Liver (tissue), 9 donors: Measurements from ENCODE around the gene DAPK2. TPM values are rescaled to one million over a fixed set of nuclear protein-coding genes. Genes with fewer than 3 reads are reported as not detected.

Source experiments
- DNase-seq: peaks from one replicate; pipeline ENCODE4 v3.0.0-alpha.2; 2017; ENCODE audit warnings: low spot score
- H3K27ac ChIP-seq, 2 donors: one replicate each; pipeline ENCODE4 v1.7.0; 2013; ENCODE audit warnings: inconsistent platforms in 2 of 2, low read length in 2 of 2, control low read depth in 1 of 2, low read depth in 1 of 2, mild to moderate bottlenecking in 1 of 2
- H3K27me3 ChIP-seq, 4 donors: one replicate each; pipeline versions ENCODE4 v1.6.1 to v1.7.0; 2013; ENCODE audit warnings: low read length in 3 of 4, inconsistent platforms in 1 of 4, mild to moderate bottlenecking in 1 of 4, moderate library complexity in 1 of 4; ENCODE audit not compliant: control insufficient read depth in 4 of 4, insufficient read depth in 4 of 4
- H3K36me3 ChIP-seq, 4 donors: one replicate each; pipeline versions ENCODE4 v1.6.1 to v1.7.0; 2013; ENCODE audit warnings: low read length in 3 of 4, mild to moderate bottlenecking in 3 of 4, low read depth in 1 of 4, moderate library complexity in 1 of 4; ENCODE audit not compliant: control insufficient read depth in 4 of 4, insufficient read depth in 3 of 4
- H3K4me1 ChIP-seq, 4 donors: one replicate each; pipeline versions ENCODE4 v1.6.1 to v1.7.0; 2013; ENCODE audit warnings: low read length in 3 of 4, mild to moderate bottlenecking in 3 of 4, moderate library complexity in 1 of 4; ENCODE audit not compliant: control insufficient read depth in 4 of 4, insufficient read depth in 4 of 4
- H3K4me3 ChIP-seq, 3 donors: one replicate each; pipeline versions ENCODE4 v1.6.1 to v1.7.0; 2013; ENCODE audit warnings: low read length in 3 of 3, control low read depth in 1 of 3, low read depth in 1 of 3, mild to moderate bottlenecking in 1 of 3
- H3K9ac ChIP-seq, 2 donors: one replicate each; pipeline ENCODE4 v1.7.0; 2013; ENCODE audit warnings: low read length in 2 of 2, mild to moderate bottlenecking in 2 of 2, moderate library complexity in 2 of 2, control low read depth in 1 of 2, low read depth in 1 of 2
- H3K9me3 ChIP-seq, 4 donors: one replicate each; pipeline versions ENCODE4 v1.6.1 to v1.7.0; 2013; ENCODE audit warnings: low read length in 3 of 4; ENCODE audit not compliant: control insufficient read depth in 4 of 4
- ATF3 ChIP-seq: IDR thresholded peaks from 2 replicates; pipeline ENCODE4 v1.6.1; 2016; ENCODE audit warnings: antibody characterized with exemption
- CTCF ChIP-seq: fragments of 150-350 bp; IDR thresholded peaks from 2 replicates; pipeline ENCODE4 v1.5.1; 2017; ENCODE audit warnings: improper control_type of control experiment, low read depth, low read length; ENCODE audit not compliant: missing input control
- EGR1 ChIP-seq, 2 donors: IDR thresholded peaks; 2 replicates each; pipeline ENCODE4 v1.6.1; 2016 to 2018; ENCODE audit warnings: antibody characterized with exemption in 2 of 2, low read depth in 2 of 2
- FOXA1 ChIP-seq: IDR thresholded peaks from 2 replicates; pipeline ENCODE4 v1.6.1; 2016; ENCODE audit warnings: antibody characterized with exemption
- GABPA ChIP-seq, 2 donors: IDR thresholded peaks in 1 of 2; conservative IDR thresholded peaks in 1 of 2; 2 replicates each; pipeline ENCODE4 v1.6.1; 2016; ENCODE audit warnings: antibody characterized with exemption in 2 of 2, mild to moderate bottlenecking in 1 of 2, moderate library complexity in 1 of 2
- HNF4G ChIP-seq: IDR thresholded peaks from 2 replicates; pipeline ENCODE4 v1.6.1; 2016; ENCODE audit warnings: antibody characterized with exemption
- NR2F2 ChIP-seq: IDR thresholded peaks from 2 replicates; pipeline ENCODE4 v1.6.1; 2016; ENCODE audit warnings: antibody characterized with exemption
- RAD21 ChIP-seq, 2 donors: IDR thresholded peaks; 2 replicates each; pipeline ENCODE4 v1.6.1; 2016; ENCODE audit warnings: antibody characterized with exemption in 2 of 2, mild to moderate bottlenecking in 2 of 2
- REST ChIP-seq: IDR thresholded peaks from 2 replicates; pipeline ENCODE4 v1.6.1; 2016; ENCODE audit warnings: antibody characterized with exemption, mild to moderate bottlenecking
- RXRA ChIP-seq, 2 donors: IDR thresholded peaks; 2 replicates each; pipeline ENCODE4 v1.6.1; 2017 to 2018; ENCODE audit warnings: antibody characterized with exemption in 2 of 2, mild to moderate bottlenecking in 1 of 2
- TAF1 ChIP-seq: conservative IDR thresholded peaks from 2 replicates; pipeline ENCODE4 v1.6.1; 2016; ENCODE audit warnings: antibody characterized with exemption, mild to moderate bottlenecking
- YY1 ChIP-seq: IDR thresholded peaks from 2 replicates; pipeline ENCODE4 v1.6.1; 2016; ENCODE audit warnings: antibody characterized with exemption, mild to moderate bottlenecking
- WGBS: extraction: QIAGEN DNeasy Blood & Tissue Kit; methylation state at CpG from one replicate; pipeline ENCODE4 v1.1.7; 2013; 5-methylcytosine and 5-hydroxymethylcytosine counted together
- polyA plus RNA-seq, 2 donors: library from polyadenylated mRNA; stranded (reverse) in 1 of 2; unstranded in 1 of 2; fragments of 200-250 nt in 1 of 2; fragments of >200 nt in 1 of 2; fragmentation: Nextera tagmentation in 1 of 2; extraction: Ambion mirVana in 1 of 2; gene quantifications; one replicate each; pipeline versions ENCODE4 v1.2.1 to v1.2.3, GENCODE V29; 2013 to 2015
- total RNA-seq, 2 donors: library from RNA; depleted of rRNA; stranded (reverse); fragments of >200 nt; gene quantifications; one replicate each; pipeline ENCODE4 v1.2.3, GENCODE V29; 2014
- TF ChIP-seq, protein P1 (sequence below): IDR thresholded peaks from 2 replicates; pipeline ENCODE4 v1.6.1; 2016; ENCODE audit warnings: antibody characterized with exemption
- donor health status: healthy.
- donor health status: healthy.
- donor health status: healthy.
- donor health status: healthy.
- donor health status: healthy.

The DAPK2 gene
- total and polyA plus RNA-seq, 4 donors, result 1.0 to 3.6 (median 1.1) TPM

DNA sequence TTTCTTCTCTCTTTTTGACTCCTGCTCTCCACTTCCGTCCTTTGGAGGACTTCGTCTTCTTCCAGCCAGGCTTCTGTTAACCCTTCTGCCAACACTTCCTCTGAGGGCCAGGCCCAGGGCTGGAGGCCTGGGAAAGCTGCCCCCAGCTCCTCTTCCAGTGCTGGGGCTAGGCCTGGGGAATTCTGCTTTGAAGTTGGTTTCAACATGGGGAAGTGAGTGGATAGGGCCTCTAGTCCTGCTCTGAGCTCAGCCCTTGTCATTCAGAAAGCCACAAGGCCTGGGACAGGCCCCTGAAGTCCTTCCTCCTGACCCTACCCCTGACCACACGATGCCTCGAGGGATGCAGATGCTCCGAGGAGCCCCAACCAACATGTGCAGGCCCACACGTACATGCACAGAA is 158.7 kb downstream of the DAPK2 start:
- no peak for TF ChIP-seq RXRA (IDR thresholded peaks at IDR 0.05)
- no peak for TF ChIP-seq YY1
- no peak for TF ChIP-seq FOXA1
- TF ChIP-seq RAD21 (IDR thresholded peaks at IDR 0.05), result peak in 1 of 2 donors; percentile 12
- TF ChIP-seq, protein P1, sequence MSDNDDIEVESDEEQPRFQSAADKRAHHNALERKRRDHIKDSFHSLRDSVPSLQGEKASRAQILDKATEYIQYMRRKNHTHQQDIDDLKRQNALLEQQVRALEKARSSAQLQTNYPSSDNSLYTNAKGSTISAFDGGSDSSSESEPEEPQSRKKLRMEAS, result no peak
- TF ChIP-seq HNF4G, result no peak
- no peak for TF ChIP-seq ATF3
- TF ChIP-seq GABPA (IDR thresholded peaks at IDR 0.05 in 1 of 2, conservative IDR thresholded peaks at IDR 0.05 in 1 of 2), result no peak
- WGBS, result 62% methylated on average over 6 of the region's 6 CpGs
- H3K27me3 ChIP-seq, result no peaks in the 10 kb centered on the region
- no peaks in the 10 kb centered on the region for H3K36me3 ChIP-seq
- peak overlapping the region in 1 of 2 donors; percentile 21 for H3K27ac ChIP-seq
- H3K9me3 ChIP-seq, result no peaks in the 10 kb centered on the region
- no peak overlapping the region for H3K9ac ChIP-seq
- H3K4me1 ChIP-seq, result peaks cover 10 to 41% (median 31%) of the 10 kb centered on the region in 4 donors
- no peak for DNase-seq
- H3K4me3 ChIP-seq, result no peak overlapping the region

- 94% methylated on average over 7 of the region's 7 CpGs for WGBS
- Histone ChIP-seq H3K4me1 (peaks cover 12 to 47% (median 37%) of the 10 kb centered on the region in 4 donors), H3K27ac (no peak overlapping the region), H3K36me3 (no peaks in the 10 kb centered on the region), H3K27me3 (no peaks in the 10 kb centered on the region), H3K9ac (no peak overlapping the region), H3K9me3 (no peaks in the 10 kb centered on the region), H3K4me3 (no peak overlapping the region)
- TF ChIP-seq YY1 (no peak), HNF4G (no peak), TAF1 (no peak), NR2F2 (no peak), CTCF (no peak), GABPA (IDR thresholded peaks at IDR 0.05 in 1 of 2, conservative IDR thresholded peaks at IDR 0.05 in 1 of 2) (no peak), REST (no peak), FOXA1 (no peak), RXRA (IDR thresholded peaks at IDR 0.05) (no peak), EGR1 (IDR thresholded peaks at IDR 0.05; ENCODE audit: low read depth in 2 of 2) (no peak)
- TF ChIP-seq, protein P1, result no peak
- no peak for DNase-seq
Observed at GRCh38 chr15:63884953-63885352, 161.3 kb downstream of the DAPK2 start.
